Fibroblast of skin of right quadriceps (primary cell): ENCODE results near the gene MIDN.
A peak's percentile ranks its signal among the peaks of the same experiment; 100 is the strongest.

Experiments used
- DNase-seq: peaks from one replicate; pipeline ENCODE4 v3.0.0-alpha.2; 2013

MIDN gene

DNA sequence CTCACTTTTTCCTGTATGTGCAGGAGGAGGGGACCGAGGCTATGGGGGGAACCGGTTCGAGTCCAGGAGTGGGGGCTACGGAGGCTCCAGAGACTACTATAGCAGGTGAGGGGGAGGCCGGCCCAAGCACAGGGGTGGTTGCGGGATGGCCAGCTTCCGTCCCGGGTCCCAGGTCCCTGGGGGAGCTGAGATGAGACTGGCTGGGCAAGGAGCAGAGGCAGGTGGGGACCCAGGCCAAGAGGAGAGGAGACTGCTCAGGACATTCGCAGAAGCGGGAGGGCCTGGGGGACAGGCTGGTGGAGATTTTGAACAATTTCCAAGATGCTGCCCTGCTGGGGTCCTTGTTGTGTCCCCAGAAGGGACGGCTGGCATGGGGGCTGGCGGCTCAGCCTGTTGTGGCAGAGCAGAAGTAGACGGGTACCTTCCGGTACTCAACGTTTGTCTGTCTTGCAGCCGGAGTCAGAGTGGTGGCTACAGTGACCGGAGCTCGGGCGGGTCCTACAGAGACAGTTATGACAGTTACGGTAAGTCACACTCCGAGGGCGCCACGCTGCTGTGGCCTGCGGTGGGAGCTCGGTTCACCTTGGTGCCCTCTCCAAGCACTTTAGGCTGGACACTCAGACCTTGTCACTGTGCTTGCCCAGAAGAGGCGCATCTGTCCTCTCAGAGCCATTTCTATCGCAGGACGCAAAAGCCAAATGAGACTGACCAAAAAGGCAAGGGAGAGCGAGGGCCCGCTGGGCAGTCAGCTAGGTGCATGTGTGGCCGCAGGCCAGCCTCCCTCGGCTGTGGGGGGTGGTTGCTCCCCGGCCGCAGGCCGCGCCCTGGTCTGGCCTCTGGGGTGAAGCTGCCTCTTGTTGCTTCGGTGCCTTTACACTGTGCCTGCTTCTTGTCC lies 23.4 kb downstream of the MIDN start:
- no peak for DNase-seq

GRCh38 chr19:1272423-1273262 lies 24.3 kb downstream of the MIDN start:
- DNase-seq, result no peak

DNA sequence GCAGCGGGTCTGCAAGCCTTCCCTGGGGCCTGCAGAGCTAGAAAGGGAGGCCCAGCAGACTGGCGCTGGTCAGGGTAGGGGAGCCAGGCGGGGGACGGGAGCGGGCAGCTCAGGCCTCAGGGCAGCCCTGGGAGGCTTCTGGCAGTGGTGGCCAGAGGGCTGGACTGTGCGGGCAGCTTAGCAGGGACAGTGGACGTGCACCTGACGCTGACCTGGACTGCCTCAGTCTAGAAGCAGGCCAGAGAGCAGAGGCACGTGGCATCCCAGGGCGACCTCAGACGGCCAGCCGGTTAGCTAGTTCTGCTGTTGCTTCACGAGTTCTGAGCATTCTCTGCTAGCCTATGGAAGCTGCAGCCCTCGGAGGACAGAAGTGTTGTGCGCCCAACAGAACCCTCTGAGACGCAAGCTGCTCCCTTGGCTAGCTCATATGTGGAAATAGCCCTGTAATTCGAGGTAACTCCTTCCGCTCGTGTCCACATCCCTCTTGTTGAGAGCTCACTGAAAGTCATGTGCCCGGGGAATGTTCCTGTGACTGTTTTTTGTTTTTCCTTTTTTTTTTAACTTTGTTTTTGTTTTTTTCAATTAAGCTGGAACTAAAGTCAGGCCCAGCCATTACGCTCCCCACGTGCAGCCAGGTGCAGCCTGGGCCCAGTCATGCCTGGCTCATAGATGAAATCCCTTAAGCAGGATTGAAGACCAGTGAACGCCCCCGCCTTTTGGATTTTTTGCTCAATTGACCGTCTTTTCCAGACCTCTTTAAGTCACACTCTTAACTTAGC lies 25.1 kb downstream of the MIDN start:
- no peak for DNase-seq

DNA sequence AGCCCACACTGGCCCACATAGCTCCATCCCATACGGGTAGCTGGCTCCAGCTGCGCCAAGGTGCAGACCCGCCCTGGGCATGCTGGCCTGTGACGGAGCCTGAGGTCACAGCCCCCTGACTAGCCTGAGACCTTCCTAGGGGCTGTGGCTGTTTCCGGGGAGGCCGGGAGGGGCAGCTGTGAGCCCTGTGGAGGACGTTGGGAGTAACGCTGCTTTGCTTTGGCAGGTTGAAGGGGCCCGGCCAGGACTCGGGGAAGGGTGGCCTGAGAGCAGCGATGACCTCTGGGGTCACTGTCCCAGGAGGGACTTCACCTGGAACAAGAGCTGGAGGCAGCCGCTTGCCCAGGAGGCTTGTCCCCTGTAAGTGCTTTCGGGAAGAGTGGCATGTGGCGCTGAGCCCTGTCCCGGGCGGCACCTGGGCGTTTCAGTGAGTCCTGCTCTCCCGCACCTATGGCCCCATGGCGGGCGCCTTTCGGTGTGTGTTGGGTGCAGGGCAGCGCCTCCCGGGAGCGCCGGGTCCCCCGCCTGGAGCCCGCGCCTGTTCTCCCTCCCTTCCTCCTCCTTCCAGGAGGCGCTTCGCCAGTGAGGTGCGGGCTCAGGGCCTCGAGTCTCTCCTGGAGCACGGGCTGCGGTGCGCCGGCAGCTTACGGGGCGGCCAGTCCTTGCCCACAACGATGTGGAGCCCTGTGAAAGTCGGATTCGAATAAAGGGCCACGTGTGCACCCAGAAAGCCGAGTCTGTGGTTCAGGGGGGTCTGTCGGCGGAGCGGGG lies 25.9 kb downstream of the MIDN start:
- no peak for DNase-seq

DNA sequence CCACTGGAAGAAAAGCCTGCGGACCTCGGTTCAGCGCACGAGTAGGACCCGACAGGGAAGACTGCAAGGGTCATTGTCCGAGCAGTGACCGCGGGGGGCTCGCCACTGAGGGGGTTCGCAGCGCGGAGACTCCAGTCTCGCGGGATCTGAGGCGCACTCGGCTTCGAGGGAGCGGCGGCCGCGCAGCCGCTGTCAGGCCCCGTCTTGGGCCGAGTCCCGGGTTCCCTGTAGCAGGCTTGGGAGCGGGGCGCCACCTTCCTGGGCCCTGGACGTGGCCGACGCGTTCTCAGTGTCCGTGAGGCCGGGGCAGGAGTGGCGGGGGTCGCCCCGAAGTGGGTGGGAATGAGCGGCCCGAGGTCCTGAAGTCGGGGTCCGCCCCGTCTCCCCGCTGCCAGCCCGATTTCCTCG lies 26.5 kb downstream of the MIDN start:
- peak; percentile 32 for DNase-seq

GRCh38 chr19:1275260-1275975 lies 27.0 kb downstream of the MIDN start, which contains the start of gene FAM174C:
Gene FAM174C, plus strand, starts transcription at chr19:1275530. Its CDS starts 20 bp downstream, at chr19:1275550.
- DNase-seq, result peak; percentile 97

DNA sequence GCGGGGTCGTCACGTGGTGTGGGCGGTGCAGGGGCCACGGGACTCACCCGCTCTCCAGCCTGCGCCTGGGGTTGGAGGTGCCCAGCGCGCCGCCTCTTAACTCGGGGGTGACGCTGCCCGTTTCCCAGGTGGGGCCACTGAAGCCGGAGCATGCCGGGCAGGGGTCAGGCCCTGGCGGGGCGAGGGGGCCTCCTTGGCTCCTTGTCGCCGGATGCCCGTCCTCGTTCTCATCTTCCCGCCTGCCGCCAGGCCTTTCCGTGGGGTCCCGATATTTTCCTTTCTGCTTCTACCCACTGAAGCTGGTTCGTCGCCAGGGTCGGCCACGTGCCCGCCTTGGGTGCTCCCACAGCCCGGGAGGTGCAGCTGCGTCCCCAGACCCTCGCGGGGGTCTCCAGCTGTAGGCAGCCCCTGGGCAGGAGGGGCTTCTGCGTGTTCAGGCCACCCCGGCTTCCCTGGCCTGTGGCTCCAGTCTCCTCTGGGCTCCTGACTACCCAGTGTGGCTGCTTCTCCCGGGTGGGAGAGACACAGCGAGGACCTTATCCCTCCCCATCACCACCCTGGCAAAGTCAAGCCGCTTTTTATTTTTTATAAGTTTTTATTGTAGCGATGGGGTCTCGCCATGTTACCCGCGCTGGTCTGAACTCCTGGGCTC lies 27.7 kb downstream of the MIDN start:
- no peak for DNase-seq

DNA sequence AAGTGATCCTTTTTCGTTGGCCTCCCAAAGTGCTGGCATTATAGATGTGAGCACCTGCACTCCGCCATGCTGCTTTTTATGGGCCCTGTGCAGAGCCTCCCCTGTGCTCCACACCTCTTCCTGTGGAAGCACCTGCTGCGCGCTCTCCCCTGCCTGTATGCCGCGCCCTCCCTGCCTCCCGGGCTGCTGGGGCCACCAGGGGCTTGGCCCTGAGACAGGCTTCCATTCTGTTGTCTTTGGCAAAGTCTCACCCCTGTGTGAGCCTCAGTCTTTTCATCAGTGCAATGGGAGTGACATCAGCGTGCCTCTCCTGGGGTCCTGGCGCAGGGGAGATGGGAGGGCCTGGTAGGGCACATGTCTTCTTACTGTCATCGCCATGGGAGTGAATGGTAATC lies 28.2 kb downstream of the MIDN start:
- DNase-seq, result no peak

GRCh38 chr19:1277061-1277460 lies 28.7 kb downstream of the MIDN start:
- no peak for DNase-seq

- DNase-seq, result no peak
These were observed 29.7 kb downstream of the MIDN start for GRCh38 chr19:1278074-1278473.

GRCh38 chr19:1278713-1279660 lies 30.6 kb downstream of the MIDN start:
- DNase-seq, result no peak

GRCh38 chr19:1279782-1280341 lies 31.5 kb downstream of the MIDN start:
- peak; percentile 74 for DNase-seq

GRCh38 chr19:1280636-1281568 lies 32.5 kb downstream of the MIDN start:
- DNase-seq, result no peak

GRCh38 chr19:1281569-1282287 lies 33.3 kb downstream of the MIDN start:
- DNase-seq, result no peak

GRCh38 chr19:1282588-1283206 lies 34.3 kb downstream of the MIDN start:
- no peak for DNase-seq

DNA sequence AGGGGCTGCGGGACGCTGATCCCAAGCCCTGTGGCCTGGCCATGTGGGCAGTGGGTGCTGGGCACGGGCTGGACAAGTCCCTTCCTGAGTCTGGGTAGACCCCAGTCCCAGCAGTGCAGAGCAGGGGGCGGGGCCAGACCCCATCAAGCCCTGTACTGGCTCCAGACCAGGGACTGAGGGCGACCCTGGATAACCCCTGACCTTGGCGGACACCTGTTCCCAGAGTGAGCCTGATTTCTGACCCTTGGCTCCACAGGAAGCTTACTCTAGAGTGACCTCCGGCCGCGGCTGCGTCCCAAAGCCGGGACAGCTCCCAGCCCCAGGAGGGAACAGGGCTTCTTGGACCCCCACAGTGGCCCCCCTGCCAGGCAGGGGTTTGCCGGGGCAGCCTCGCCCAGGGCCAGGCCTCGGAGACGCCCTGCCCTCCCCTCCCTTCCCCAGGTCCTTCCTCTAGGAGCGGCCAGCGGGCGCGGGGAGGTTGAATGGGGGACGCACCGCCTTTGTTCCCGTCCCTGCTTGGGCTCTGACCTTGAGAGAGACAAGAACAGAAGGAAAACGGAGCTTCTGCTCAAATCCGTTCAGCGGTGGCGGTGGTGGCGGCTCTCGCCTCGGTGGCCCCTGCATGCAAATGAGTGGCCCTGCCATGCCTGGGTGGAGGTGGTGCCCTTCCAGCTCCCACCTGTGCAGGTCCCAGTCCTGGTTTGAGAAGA lies 35.0 kb downstream of the MIDN start:
- DNase-seq, result no peak
